Stomach (tissue), 4 donors: ENCODE measurements around the gene RGS7.

Experiments
- CTCF ChIP-seq, 7 experiments: fragments of 450-650 bp in 4 of 7; fragments of 200-600 bp in 3 of 7; sonication (generic) in 3 of 7; IDR thresholded peaks; one replicate each; pipeline ENCODE4 v1.5.1; 2016 to 2019; ENCODE audit warnings: antibody characterized with exemption in 7 of 7, control low read depth in 2 of 7, mild to moderate bottlenecking in 1 of 7
- EP300 ChIP-seq: sonication (generic); formaldehyde crosslinking; IDR thresholded peaks from one replicate; pipeline ENCODE4 v1.6.1; 2017; ENCODE audit warnings: antibody characterized with exemption
- POLR2A ChIP-seq, 4 donors: fragments of 450-650 bp; IDR thresholded peaks; one replicate each; pipeline ENCODE4 v1.6.1; 2016; ENCODE audit warnings: antibody characterized with exemption in 4 of 4, control low read depth in 2 of 4, mild to moderate bottlenecking in 1 of 4, moderate library complexity in 1 of 4
- POLR2AphosphoS5 ChIP-seq, 3 donors: sonication (generic); formaldehyde crosslinking; IDR thresholded peaks; one replicate each; pipeline ENCODE4 v1.6.1; 2016; ENCODE audit warnings: antibody characterized with exemption in 3 of 3

DNA sequence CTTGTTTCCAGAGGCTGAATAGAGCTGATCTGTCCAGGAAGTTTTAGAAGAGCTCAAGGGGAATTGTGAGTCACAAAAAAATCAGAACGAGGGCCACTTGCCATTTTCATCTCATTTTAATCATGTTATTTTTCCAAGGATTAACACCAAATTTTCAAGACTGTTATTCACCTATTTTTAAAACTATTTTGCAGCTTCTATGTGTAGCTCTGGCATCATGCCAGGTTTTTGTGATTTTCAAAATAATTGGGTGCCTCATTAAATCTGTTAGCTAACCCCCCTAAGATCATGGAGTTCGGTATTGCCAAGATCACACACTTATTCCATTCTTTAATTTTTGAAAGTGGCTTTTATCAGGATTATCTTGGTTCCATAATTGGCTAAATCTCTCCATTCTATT, 90.9 kb downstream of the RGS7 start:
- TF ChIP-seq CTCF (IDR thresholded peaks at IDR 0.05) (no peak), POLR2AphosphoS5 (IDR thresholded peaks at IDR 0.05) (no peak), EP300 (no peak), POLR2A (IDR thresholded peaks at IDR 0.05) (no peak)
